Ishikawa (cell line): ENCODE results near the gene ARID3C.

Source experiments
- CEBPB ChIP-seq: IDR thresholded peaks from 2 replicates; pipeline ENCODE4 v1.6.1; 2012
- CREB1 ChIP-seq: IDR thresholded peaks from 2 replicates; pipeline ENCODE4 v1.6.1; 2012; ENCODE audit warnings: low read depth
- EGR1 ChIP-seq: IDR thresholded peaks from 2 replicates; pipeline ENCODE4 v1.6.1; 2012
- EP300 ChIP-seq: IDR thresholded peaks from 2 replicates; pipeline ENCODE4 v1.6.1; 2012; ENCODE audit warnings: borderline replicate concordance
- FOXM1 ChIP-seq: IDR thresholded peaks from 2 replicates; pipeline ENCODE4 v1.6.1; 2012; ENCODE audit warnings: low read depth, borderline replicate concordance
- NFIC ChIP-seq: IDR thresholded peaks from 2 replicates; pipeline ENCODE4 v1.6.1; 2012
- RAD21 ChIP-seq: IDR thresholded peaks from 2 replicates; pipeline ENCODE4 v1.6.1; 2012; ENCODE audit warnings: low read depth
- TAF1 ChIP-seq: IDR thresholded peaks from 2 replicates; pipeline ENCODE4 v1.6.1; 2012; ENCODE audit warnings: low read depth, mild to moderate bottlenecking
- TCF12 ChIP-seq: IDR thresholded peaks from 2 replicates; pipeline ENCODE4 v1.6.1; 2012; ENCODE audit warnings: low read depth
- TEAD4 ChIP-seq: IDR thresholded peaks from 2 replicates; pipeline ENCODE4 v1.6.1; 2012
- YY1 ChIP-seq: IDR thresholded peaks from 2 replicates; pipeline ENCODE4 v1.6.1; 2012; ENCODE audit warnings: low read depth
- ZBTB7A ChIP-seq: IDR thresholded peaks from 2 replicates; pipeline ENCODE4 v1.6.1; 2012; ENCODE audit warnings: low read depth
- TF ChIP-seq, protein P1 (sequence below): IDR thresholded peaks from 2 replicates; pipeline ENCODE4 v1.6.1; 2012; ENCODE audit warnings: low read depth, mild to moderate bottlenecking
- TF ChIP-seq, protein P2 (sequence below): IDR thresholded peaks from 2 replicates; pipeline ENCODE4 v1.6.1; 2012
- TF ChIP-seq, protein P3 (sequence below): IDR thresholded peaks from 2 replicates; pipeline ENCODE4 v1.6.1; 2012

Gene ARID3C

DNA sequence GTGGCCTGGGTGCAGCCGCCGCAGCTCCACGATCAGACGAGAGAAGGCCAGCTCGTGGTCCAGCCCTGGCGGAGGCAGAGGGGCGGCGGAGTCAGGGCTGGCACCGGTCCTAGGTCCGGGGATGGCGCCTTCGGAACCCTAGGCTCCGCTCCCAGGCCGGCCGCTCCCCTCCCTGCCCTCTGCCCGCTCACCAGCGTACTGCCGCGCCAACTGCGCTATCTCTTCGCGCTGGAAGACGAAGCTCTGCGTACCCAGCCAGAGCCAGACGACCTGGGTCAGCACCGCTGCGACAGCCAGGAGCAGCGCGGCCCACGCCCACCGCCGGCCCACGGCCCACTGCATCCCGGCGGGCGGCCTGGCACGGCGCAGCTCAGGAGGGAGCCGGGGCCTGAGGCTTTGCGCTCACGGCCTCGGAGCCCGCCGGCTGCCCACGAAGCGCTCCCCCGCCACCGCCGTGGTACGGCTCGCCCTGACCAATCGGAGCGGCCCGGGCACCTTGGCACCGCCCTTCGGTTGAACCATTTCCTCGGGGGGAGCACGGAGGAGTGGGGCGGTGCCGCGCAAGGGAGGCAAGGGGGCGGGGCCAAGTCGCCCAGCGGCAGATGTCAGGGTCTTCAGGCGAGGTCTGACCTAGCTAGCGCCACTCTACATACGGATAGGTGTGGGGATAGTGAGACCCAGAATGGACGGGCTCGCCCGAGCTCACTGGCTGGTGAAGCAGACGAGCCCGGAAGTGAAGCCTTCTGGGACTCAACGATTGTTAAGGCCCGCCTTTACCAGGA, 8.7 kb upstream of the ARID3C start, which contains the start of gene SIGMAR1:
Gene SIGMAR1 (minus strand): TSS at position 432 of the 782 bp plus-strand sequence. CDS start 90 bp downstream, at position 342.
- TF ChIP-seq TAF1 (peak; percentile 57), EGR1 (no peak; the same call in 1 of the 2 replicates), EP300 (peak; percentile 36; the same call in 1 of the 2 replicates), NFIC (peak; percentile 48), FOXM1 (no peak), TEAD4 (0 out of 2 replicates have a peak, but pooled peaks have one; percentile 3), ZBTB7A (no peak), CEBPB (no peak)
- TF ChIP-seq, protein P1, sequence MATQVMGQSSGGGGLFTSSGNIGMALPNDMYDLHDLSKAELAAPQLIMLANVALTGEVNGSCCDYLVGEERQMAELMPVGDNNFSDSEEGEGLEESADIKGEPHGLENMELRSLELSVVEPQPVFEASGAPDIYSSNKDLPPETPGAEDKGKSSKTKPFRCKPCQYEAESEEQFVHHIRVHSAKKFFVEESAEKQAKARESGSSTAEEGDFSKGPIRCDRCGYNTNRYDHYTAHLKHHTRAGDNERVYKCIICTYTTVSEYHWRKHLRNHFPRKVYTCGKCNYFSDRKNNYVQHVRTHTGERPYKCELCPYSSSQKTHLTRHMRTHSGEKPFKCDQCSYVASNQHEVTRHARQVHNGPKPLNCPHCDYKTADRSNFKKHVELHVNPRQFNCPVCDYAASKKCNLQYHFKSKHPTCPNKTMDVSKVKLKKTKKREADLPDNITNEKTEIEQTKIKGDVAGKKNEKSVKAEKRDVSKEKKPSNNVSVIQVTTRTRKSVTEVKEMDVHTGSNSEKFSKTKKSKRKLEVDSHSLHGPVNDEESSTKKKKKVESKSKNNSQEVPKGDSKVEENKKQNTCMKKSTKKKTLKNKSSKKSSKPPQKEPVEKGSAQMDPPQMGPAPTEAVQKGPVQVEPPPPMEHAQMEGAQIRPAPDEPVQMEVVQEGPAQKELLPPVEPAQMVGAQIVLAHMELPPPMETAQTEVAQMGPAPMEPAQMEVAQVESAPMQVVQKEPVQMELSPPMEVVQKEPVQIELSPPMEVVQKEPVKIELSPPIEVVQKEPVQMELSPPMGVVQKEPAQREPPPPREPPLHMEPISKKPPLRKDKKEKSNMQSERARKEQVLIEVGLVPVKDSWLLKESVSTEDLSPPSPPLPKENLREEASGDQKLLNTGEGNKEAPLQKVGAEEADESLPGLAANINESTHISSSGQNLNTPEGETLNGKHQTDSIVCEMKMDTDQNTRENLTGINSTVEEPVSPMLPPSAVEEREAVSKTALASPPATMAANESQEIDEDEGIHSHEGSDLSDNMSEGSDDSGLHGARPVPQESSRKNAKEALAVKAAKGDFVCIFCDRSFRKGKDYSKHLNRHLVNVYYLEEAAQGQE: no peak
- TF ChIP-seq, protein P2, sequence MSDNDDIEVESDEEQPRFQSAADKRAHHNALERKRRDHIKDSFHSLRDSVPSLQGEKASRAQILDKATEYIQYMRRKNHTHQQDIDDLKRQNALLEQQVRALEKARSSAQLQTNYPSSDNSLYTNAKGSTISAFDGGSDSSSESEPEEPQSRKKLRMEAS: peak; percentile 98; the same call in 1 of the 2 replicates

DNA sequence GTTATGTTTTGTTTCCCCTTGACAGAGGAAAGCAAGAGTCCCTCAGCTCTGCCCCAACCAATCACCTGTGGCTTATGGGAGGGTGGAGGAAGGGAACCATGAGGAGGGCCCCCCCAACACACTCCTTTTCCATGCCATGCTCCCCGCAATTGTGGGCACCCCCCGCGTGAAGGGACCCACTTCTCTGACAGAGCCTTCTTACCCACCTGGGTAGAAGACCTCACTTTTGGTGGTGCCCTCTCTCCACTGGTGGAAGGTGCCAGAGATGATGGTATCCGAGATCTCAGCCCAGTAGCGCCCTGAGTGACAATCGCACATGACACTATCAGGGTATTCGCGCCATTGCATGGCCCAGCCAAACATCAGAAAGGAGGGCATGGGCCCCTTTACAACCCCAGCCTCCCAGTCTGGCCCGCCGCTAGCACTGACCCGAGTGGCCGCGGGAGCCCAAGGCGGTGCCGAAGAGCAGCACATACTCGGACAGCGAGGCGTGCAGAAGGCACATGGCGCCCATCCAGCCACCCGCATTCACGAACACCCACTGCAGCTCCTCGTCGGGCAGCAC, 8.0 kb upstream of the ARID3C start:
- TF ChIP-seq, protein P1: no peak
- TF ChIP-seq, protein P3, sequence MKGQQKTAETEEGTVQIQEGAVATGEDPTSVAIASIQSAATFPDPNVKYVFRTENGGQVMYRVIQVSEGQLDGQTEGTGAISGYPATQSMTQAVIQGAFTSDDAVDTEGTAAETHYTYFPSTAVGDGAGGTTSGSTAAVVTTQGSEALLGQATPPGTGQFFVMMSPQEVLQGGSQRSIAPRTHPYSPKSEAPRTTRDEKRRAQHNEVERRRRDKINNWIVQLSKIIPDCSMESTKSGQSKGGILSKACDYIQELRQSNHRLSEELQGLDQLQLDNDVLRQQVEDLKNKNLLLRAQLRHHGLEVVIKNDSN: peak; percentile 75; the same call in 1 of the 2 replicates
- TF ChIP-seq CREB1: no peak
- no peak for TF ChIP-seq TAF1
- no peak for TF ChIP-seq RAD21
- 0 out of 2 replicates have a peak, but pooled peaks have one; percentile 7 for TF ChIP-seq TCF12
- TF ChIP-seq TEAD4: no peak
- TF ChIP-seq YY1: no peak; the same call in 1 of the 2 replicates
- no peak for TF ChIP-seq NFIC

DNA sequence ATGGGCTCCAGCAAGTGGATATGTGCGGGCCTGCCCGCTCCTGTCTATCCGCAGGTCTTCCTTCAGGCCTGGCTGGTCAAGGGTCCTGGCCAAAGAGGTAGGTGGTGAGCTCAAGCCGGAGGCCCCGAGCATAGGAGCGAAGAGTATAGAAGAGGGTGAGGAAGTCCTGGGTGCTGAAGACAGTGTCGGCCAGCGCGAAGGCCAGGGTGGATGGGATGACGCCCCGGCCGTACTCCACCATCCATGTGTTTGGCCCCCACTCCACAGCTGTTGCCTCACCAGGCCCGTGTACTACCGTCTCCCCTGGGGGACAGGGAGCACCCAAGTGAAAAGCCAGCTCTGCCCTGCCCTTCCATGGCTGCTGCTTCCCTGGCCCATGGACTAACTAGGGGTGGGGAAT, 6.7 kb upstream of the ARID3C start:
- TF ChIP-seq ZBTB7A (no peak), NFIC (no peak), EGR1 (no peak), TAF1 (no peak), TCF12 (no peak), CEBPB (no peak), RAD21 (no peak), TEAD4 (no peak), FOXM1 (no peak), CREB1 (no peak), YY1 (no peak), EP300 (no peak)
- TF ChIP-seq, protein P3: no peak
- TF ChIP-seq, protein P1: no peak
- TF ChIP-seq, protein P2: no peak
